Gastroesophageal sphincter (tissue), 4 donors: ENCODE results near the gene PCYT1A. TPM values are rescaled to one million over a fixed set of nuclear protein-coding genes. Genes with fewer than 3 reads are reported as not detected.

Experiments used
- ATAC-seq: fragments of 150-250 bp; one replicate; pipeline ENCODE4 v1.9.1; 2016; ENCODE audit warnings: mild to moderate bottlenecking, moderate library complexity
- H3K27ac ChIP-seq, 4 donors: fragments of 200-600 bp; sonication (generic) in 3 of 4; 1 replicate in 3 of 4; 2 replicates in 1 of 4; pipeline ENCODE4 v1.5.1; 2016 to 2019
- H3K27me3 ChIP-seq: fragments of 200-600 bp; sonication (generic); one replicate; pipeline ENCODE4 v1.5.1; 2019
- H3K36me3 ChIP-seq, 2 donors: fragments of 200-600 bp; sonication (generic); one replicate each; pipeline ENCODE4 v1.5.1; 2019; ENCODE audit warnings: control low read depth in 1 of 2
- H3K4me1 ChIP-seq, 3 donors: fragments of 200-600 bp; sonication (generic); 1 replicate in 2 of 3; 2 replicates in 1 of 3; pipeline ENCODE4 v1.5.1; 2016 to 2019; ENCODE audit warnings: control low read depth in 2 of 3
- H3K4me3 ChIP-seq, 2 donors: fragments of 200-600 bp; sonication (generic); one replicate each; pipeline ENCODE4 v1.5.1; 2019; ENCODE audit warnings: mild to moderate bottlenecking in 1 of 2, moderate library complexity in 1 of 2
- H3K9me3 ChIP-seq, 3 donors: fragments of 200-600 bp; sonication (generic); one replicate each; pipeline ENCODE4 v1.5.1; 2017 to 2019; ENCODE audit warnings: control low read depth in 2 of 3
- EP300 ChIP-seq: sonication (generic); formaldehyde crosslinking; IDR thresholded peaks from one replicate; pipeline ENCODE4 v1.6.1; 2017; ENCODE audit warnings: antibody characterized with exemption, mild to moderate bottlenecking
- POLR2A ChIP-seq, 2 donors: fragments of 450-650 bp; IDR thresholded peaks; one replicate each; pipeline ENCODE4 v1.6.1; 2017; ENCODE audit warnings: antibody characterized with exemption in 2 of 2, mild to moderate bottlenecking in 2 of 2, moderate library complexity in 1 of 2
- POLR2AphosphoS5 ChIP-seq: sonication (generic); formaldehyde crosslinking; IDR thresholded peaks from one replicate; pipeline ENCODE4 v1.6.1; 2017; ENCODE audit warnings: antibody characterized with exemption
- WGBS, 2 donors: methylation state at CpG; one replicate each; pipeline ENCODE4 v1.1.5; 2018; ENCODE audit warnings: low coverage in 1 of 2; 5-methylcytosine and 5-hydroxymethylcytosine counted together
- total RNA-seq, 4 donors: library from RNA; depleted of rRNA; stranded (reverse); fragments of >200 nt; gene quantifications; one replicate each; pipeline ENCODE4 v1.1.0, GENCODE V29; 2016
- TF ChIP-seq, protein P1 (sequence below), 4 experiments: fragments of 200-600 bp in 2 of 4; fragments of 450-650 bp in 2 of 4; sonication (generic) in 1 of 4; IDR thresholded peaks; one replicate each; pipeline ENCODE4 v1.5.1; 2017 to 2019; ENCODE audit warnings: antibody characterized with exemption in 4 of 4, mild to moderate bottlenecking in 2 of 4, moderate library complexity in 2 of 4

PCYT1A gene
- total RNA-seq, 4 donors from 2014 or later, result 60.3 to 92.6 (median 81.0) TPM

DNA sequence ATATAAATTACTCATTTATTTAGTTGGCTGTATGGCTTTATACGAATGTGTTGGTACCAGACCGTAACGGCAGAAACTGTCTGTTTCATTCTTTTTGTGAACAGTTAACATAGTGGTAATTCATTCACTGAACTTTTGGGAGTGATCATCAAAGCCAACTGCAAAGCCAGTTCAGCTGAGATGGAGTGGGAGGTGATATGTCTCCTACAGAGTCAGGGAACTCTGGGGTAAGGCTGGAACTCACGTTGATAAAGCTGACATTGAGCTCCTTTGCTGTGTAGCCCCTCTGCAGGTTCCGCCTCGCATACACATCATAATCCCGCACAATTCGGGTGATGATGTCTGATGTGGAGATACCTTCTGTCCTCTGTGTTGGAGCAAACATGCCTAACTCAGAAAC, 45.8 kb downstream of the PCYT1A start:
- Histone ChIP-seq H3K4me1 (no peaks in the 10 kb centered on the region), H3K9me3 (no peaks in the 10 kb centered on the region), H3K27ac (no peak overlapping the region), H3K4me3 (no peak overlapping the region), H3K36me3 (peaks cover 5 to 93% of the 10 kb centered on the region in 2 donors), H3K27me3 (no peaks in the 10 kb centered on the region)
- ATAC-seq, result no peak
- 85 to 86% methylated on average over 7 to 8 of the region's 8 CpGs for WGBS, 2 donors
- no peak for TF ChIP-seq POLR2AphosphoS5
- TF ChIP-seq EP300, result no peak
- TF ChIP-seq, protein P1, sequence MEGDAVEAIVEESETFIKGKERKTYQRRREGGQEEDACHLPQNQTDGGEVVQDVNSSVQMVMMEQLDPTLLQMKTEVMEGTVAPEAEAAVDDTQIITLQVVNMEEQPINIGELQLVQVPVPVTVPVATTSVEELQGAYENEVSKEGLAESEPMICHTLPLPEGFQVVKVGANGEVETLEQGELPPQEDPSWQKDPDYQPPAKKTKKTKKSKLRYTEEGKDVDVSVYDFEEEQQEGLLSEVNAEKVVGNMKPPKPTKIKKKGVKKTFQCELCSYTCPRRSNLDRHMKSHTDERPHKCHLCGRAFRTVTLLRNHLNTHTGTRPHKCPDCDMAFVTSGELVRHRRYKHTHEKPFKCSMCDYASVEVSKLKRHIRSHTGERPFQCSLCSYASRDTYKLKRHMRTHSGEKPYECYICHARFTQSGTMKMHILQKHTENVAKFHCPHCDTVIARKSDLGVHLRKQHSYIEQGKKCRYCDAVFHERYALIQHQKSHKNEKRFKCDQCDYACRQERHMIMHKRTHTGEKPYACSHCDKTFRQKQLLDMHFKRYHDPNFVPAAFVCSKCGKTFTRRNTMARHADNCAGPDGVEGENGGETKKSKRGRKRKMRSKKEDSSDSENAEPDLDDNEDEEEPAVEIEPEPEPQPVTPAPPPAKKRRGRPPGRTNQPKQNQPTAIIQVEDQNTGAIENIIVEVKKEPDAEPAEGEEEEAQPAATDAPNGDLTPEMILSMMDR (IDR thresholded peaks at IDR 0.05), result no peak
- TF ChIP-seq POLR2A (IDR thresholded peaks at IDR 0.05), result no peak

DNA sequence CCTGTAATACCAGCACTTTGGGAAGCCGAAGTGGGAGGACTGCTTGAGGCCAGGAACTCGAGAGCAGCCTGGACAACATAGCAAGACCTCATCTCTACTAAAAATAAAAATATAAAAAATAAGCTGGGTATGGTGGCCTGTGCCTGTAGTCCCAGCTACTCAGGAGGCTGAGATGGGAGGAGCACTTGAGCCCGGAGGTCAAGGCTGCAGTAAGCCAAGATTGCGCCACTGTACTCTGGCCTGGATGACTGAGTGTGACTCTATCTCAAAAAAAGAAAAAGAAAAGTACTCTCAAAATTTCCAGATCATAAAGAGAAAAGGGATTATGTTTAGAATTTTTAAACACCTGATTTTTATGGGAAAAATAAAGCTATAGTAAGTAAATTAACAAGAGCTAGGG, 47.1 kb downstream of the PCYT1A start:
- WGBS, 2 donors, result 73 to 79% methylated on average over 2 to 4 of the region's 4 CpGs
- H3K4me3 ChIP-seq, result no peak overlapping the region
- H3K36me3 ChIP-seq, result peaks cover 5 to 86% of the 10 kb centered on the region in 2 donors
- H3K27ac ChIP-seq, result no peak overlapping the region
- no peak for ATAC-seq
- no peaks in the 10 kb centered on the region for H3K9me3 ChIP-seq
- H3K4me1 ChIP-seq, result no peaks in the 10 kb centered on the region
- H3K27me3 ChIP-seq, result no peaks in the 10 kb centered on the region
- TF ChIP-seq POLR2AphosphoS5 (no peak), POLR2A (IDR thresholded peaks at IDR 0.05) (no peak), EP300 (no peak)
- TF ChIP-seq, protein P1 (IDR thresholded peaks at IDR 0.05), result no peak

DNA sequence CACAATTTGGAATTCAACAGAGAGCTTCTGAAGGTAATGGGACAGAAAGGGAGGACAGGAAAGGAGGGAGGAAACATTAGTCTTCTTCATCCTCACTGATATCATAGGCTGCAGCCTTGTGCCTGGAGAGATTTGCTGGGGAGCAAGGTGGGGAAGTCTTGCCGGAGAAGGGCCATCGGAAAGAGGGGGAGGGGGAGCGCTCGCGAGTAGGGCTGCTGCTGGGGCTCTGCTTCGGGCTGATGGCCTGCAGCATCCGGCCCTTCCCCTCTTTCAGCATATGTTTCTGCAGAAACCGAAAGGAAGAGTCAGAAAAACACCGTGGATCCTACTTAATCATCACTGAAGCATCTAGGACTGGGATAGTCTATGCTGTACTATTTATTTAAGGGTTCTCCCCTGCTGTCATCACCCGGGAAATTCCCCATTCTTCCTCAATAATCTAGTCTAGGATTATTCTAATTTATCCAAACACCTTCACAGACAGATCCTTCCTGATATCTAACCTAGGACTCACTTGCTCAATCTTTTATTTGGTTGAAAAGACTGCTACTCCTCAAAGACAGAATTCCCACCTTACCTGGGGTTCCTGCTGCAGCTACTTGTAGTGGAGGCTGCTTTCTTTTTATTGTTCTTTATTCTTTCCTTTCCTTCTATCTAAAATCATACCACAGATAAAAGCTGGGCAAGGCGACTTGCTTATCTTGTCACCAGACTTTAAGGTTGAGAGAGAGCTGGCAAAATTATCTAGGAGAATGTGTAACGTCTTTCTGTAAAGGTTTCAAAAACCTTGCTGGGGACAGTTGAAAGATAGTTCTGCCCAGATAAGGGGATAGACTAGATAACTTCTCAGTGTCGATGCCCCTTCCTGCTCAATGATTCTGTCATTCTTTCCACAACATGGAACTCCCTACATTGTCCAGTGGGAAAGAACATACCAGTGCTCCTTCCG, 48.6 kb downstream of the PCYT1A start:
- no peaks in the 10 kb centered on the region for H3K4me1 ChIP-seq
- H3K36me3 ChIP-seq, result peaks cover 5 to 73% of the 10 kb centered on the region in 2 donors
- TF ChIP-seq POLR2AphosphoS5 (no peak), EP300 (no peak), POLR2A (IDR thresholded peaks at IDR 0.05) (no peak)
- TF ChIP-seq, protein P1 (IDR thresholded peaks at IDR 0.05), result no peak
- WGBS, 2 donors, result 56 to 75% methylated on average over 6 to 10 of the region's 14 CpGs
- no peak overlapping the region for H3K4me3 ChIP-seq
- no peaks in the 10 kb centered on the region for H3K27me3 ChIP-seq
- H3K27ac ChIP-seq, result no peak overlapping the region
- no peak for ATAC-seq
- no peaks in the 10 kb centered on the region for H3K9me3 ChIP-seq

DNA sequence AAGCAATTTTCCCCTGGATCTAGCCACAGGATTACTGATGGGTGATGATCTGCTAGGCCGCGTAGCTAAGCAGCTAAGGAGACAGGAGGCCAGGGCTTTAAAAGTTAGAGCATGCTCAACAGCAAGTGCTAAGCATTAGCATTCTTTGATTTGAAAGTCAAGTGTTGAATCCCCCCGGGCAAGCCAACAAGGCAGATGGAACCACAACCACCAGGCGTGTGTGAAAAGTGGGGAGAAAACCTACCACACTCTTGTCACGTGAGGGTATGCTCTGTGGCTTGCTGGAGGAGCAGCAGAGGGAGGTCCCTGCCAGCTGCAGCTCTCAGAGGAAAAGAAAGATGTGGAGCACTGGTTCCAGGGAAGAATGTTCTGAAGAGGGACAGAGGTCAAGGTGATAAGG, 50.3 kb downstream of the PCYT1A start:
- peaks cover 5 to 60% of the 10 kb centered on the region in 2 donors for H3K36me3 ChIP-seq
- H3K4me3 ChIP-seq, result no peak overlapping the region
- no peak for ATAC-seq
- H3K4me1 ChIP-seq, result no peaks in the 10 kb centered on the region
- no peaks in the 10 kb centered on the region for H3K9me3 ChIP-seq
- H3K27ac ChIP-seq, result no peak overlapping the region
- TF ChIP-seq, protein P1 (IDR thresholded peaks at IDR 0.05), result no peak
- TF ChIP-seq POLR2AphosphoS5, result no peak
- no peak for TF ChIP-seq EP300
- no peak for TF ChIP-seq POLR2A (IDR thresholded peaks at IDR 0.05)
- H3K27me3 ChIP-seq, result no peaks in the 10 kb centered on the region
- WGBS, 2 donors, result 73 to 87% methylated on average over 3 of the region's 5 CpGs

DNA sequence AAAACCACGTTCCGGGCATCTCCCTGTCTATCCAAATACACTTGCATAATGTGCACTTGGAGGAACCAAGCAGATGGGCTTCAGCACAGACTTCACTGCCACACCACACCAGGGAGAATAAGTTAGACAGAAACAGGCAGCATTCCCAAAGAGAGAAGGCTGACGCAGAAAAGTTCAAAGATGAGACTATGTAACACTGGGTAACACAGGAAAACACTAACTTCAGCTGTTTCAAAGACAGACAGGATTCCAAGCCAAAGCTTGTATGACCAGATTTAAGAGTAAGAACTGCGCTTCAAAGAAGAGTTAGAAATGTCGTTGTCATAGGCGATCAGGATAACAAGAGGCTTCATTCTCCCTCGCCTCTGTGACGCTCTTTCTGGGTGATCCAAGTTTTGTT, 51.3 kb downstream of the PCYT1A start:
- Histone ChIP-seq H3K36me3 (peaks cover 0 to 50% of the 10 kb centered on the region in 2 donors), H3K4me3 (no peak overlapping the region), H3K4me1 (no peaks in the 10 kb centered on the region), H3K27ac (no peak overlapping the region), H3K9me3 (no peaks in the 10 kb centered on the region), H3K27me3 (no peaks in the 10 kb centered on the region)
- whole genome bisulfite sequencing, 2 donors, result 64 to 85% methylated on average over 8 of the region's 8 CpGs
- no peak for ATAC-seq
- TF ChIP-seq EP300 (no peak), POLR2A (IDR thresholded peaks at IDR 0.05) (no peak), POLR2AphosphoS5 (no peak)
- TF ChIP-seq, protein P1 (IDR thresholded peaks at IDR 0.05), result no peak
